Measurements from ENCODE around the gene SPTBN1. TPM values are rescaled to one million over a fixed set of nuclear protein-coding genes. Genes with fewer than 3 reads are reported as not detected.
A peak's percentile ranks its signal among the peaks of the same experiment; 100 is the strongest.

SPTBN1 gene
- total and polyA plus RNA-seq, 3 donors from 2014 or later, result 143 to 366 (median 278) TPM

DNA sequence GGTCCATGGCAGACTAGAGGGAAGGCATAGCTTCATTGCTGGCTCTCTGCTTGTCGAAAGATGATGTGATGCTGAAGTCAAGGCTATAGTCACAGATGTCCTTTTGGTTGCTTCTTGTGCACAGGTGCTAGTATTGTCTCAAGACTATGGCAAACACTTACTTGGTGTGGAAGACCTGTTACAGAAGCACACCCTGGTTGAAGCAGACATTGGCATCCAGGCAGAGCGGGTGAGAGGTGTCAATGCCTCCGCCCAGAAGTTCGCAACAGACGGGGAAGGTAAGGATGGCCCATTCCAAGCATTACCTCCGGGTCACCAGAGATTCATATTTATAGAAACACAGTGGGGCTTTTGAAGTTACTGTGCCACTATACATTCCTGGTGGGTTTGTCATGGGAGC, 171.8 kb downstream of the SPTBN1 start:
- 96 to 97% methylated on average over 6 of the region's 6 CpGs for WGBS, 2 donors
- Histone ChIP-seq H3K36me3 (ENCODE audit: low read depth, missing control alignments) (no peaks in the 10 kb centered on the region), H3K4me1 (peaks cover 30% of the 10 kb centered on the region), H3K9me3 (no peaks in the 10 kb centered on the region), H3K4me3 (no peak overlapping the region), H3K27me3 (no peaks in the 10 kb centered on the region), H3K27ac (no peak overlapping the region)
- DNase-seq, result no peak
- no peak for TF ChIP-seq POLR2A (IDR thresholded peaks at IDR 0.05)
- TF ChIP-seq, protein P1, sequence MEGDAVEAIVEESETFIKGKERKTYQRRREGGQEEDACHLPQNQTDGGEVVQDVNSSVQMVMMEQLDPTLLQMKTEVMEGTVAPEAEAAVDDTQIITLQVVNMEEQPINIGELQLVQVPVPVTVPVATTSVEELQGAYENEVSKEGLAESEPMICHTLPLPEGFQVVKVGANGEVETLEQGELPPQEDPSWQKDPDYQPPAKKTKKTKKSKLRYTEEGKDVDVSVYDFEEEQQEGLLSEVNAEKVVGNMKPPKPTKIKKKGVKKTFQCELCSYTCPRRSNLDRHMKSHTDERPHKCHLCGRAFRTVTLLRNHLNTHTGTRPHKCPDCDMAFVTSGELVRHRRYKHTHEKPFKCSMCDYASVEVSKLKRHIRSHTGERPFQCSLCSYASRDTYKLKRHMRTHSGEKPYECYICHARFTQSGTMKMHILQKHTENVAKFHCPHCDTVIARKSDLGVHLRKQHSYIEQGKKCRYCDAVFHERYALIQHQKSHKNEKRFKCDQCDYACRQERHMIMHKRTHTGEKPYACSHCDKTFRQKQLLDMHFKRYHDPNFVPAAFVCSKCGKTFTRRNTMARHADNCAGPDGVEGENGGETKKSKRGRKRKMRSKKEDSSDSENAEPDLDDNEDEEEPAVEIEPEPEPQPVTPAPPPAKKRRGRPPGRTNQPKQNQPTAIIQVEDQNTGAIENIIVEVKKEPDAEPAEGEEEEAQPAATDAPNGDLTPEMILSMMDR (IDR thresholded peaks at IDR 0.05), result no peak
- intact Hi-C loops (cut with DNase I; ENCODE audit: low total_unique reads), result no loop called here

DNA sequence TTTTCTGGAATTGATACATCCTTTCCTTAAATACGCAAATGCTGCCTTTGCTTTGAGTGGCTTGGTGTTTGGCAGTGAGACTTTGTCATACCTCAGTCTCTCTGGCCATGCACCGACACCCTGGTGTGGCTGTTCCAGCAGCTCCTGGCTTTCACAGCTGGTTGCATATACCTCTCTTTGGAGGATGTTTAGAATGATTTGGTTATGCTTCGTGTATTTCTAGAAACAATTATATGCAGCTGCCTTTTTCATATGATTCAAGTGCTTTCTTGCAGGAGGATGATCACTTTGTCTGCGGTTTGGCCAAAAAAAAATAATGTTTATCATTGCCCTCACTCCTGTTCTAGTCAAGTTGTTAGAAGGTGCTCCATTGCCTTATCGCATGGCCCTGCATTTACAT, 172.3 kb downstream of the SPTBN1 start:
- Histone ChIP-seq H3K36me3 (ENCODE audit: low read depth, missing control alignments) (no peaks in the 10 kb centered on the region), H3K4me3 (no peak overlapping the region), H3K9me3 (no peaks in the 10 kb centered on the region), H3K4me1 (peaks cover 30% of the 10 kb centered on the region), H3K27ac (no peak overlapping the region), H3K27me3 (no peaks in the 10 kb centered on the region)
- TF ChIP-seq, protein P1 (IDR thresholded peaks at IDR 0.05), result no peak
- no peak for TF ChIP-seq POLR2A (IDR thresholded peaks at IDR 0.05)
- WGBS, 2 donors, result 91 to 96% methylated on average over 5 of the region's 5 CpGs
- DNase-seq, result no peak
- intact Hi-C loops (cut with DNase I; ENCODE audit: low total_unique reads), result no loop called here

DNA sequence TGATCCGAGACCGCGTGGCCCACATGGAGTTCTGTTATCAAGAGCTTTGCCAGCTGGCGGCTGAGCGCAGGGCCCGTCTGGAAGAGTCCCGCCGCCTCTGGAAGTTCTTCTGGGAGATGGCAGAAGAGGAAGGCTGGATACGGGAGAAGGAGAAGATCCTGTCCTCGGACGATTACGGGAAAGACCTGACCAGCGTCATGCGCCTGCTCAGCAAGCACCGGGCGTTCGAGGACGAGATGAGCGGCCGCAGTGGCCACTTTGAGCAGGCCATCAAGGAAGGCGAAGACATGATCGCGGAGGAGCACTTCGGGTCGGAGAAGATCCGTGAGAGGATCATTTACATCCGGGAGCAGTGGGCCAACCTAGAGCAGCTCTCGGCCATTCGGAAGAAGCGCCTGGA, 172.8 kb downstream of the SPTBN1 start:
- Histone ChIP-seq H3K27ac (no peak overlapping the region), H3K9me3 (no peaks in the 10 kb centered on the region), H3K36me3 (ENCODE audit: low read depth, missing control alignments) (no peaks in the 10 kb centered on the region), H3K4me1 (peaks cover 31% of the 10 kb centered on the region), H3K4me3 (no peak overlapping the region), H3K27me3 (no peaks in the 10 kb centered on the region)
- no peak for DNase-seq
- no peak for TF ChIP-seq POLR2A (IDR thresholded peaks at IDR 0.05)
- TF ChIP-seq, protein P1 (IDR thresholded peaks at IDR 0.05), result no peak
- 91 to 96% methylated on average over 30 of the region's 30 CpGs for WGBS, 2 donors
- intact Hi-C loops (cut with DNase I; ENCODE audit: low total_unique reads), result no loop called here

DNA sequence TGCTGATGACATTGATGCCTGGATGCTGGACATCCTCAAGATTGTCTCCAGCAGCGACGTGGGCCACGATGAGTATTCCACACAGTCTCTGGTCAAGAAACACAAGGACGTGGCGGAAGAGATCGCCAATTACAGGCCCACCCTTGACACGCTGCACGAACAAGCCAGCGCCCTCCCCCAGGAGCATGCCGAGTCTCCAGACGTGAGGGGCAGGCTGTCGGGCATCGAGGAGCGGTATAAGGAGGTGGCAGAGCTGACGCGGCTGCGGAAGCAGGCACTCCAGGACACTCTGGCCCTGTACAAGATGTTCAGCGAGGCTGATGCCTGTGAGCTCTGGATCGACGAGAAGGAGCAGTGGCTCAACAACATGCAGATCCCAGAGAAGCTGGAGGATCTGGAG, 173.3 kb downstream of the SPTBN1 start:
- no peak overlapping the region for H3K4me3 ChIP-seq
- intact Hi-C loops (cut with DNase I; ENCODE audit: low total_unique reads), result no loop called here
- H3K9me3 ChIP-seq, result no peaks in the 10 kb centered on the region
- no peaks in the 10 kb centered on the region for H3K36me3 ChIP-seq (ENCODE audit: low read depth, missing control alignments)
- DNase-seq, result no peak
- no peaks in the 10 kb centered on the region for H3K27me3 ChIP-seq
- H3K4me1 ChIP-seq, result peaks cover 35% of the 10 kb centered on the region
- H3K27ac ChIP-seq, result peak overlapping the region in 1 of 2 donors; percentile 58
- no peak for TF ChIP-seq POLR2A (IDR thresholded peaks at IDR 0.05)
- TF ChIP-seq, protein P1 (IDR thresholded peaks at IDR 0.05), result no peak
- WGBS, 2 donors, result 89 to 91% methylated on average over 14 to 20 of the region's 20 CpGs
